ENCODE results near the gene TFEB. TPM values are rescaled to one million over a fixed set of nuclear protein-coding genes. Genes with fewer than 3 reads are reported as not detected.

The TFEB gene
- total and polyA plus RNA-seq, 2 donors from 2014 or later, result 50.7 to 51.0 TPM

DNA sequence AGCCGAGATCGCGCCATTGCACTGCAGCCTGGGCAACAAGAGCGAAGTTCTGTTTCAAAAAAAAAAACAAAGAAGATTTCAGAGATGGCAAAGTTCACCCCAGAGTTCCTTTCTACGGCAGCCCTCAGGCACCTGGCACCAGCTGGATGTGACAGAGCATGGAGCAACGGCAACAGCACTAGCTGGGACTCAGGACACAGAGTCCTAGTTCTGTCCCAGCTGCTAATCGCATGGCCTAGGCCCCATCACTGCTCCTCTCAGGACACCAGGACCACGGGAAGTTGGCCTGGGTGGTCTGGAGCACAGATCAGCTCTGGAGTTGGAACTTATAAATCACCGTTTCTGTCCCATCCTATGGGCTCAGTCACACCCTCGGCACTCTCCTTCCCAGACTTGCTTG lies 10.7 kb upstream of the TFEB start:
- Histone ChIP-seq H3K9ac (ENCODE audit: low read length in 3 of 3) (no peak overlapping the region), H3K27ac (ENCODE audit: low read depth in 2 of 2, low read length in 2 of 2) (no peak overlapping the region), H3K4me1 (ENCODE audit: control insufficient read depth in 2 of 3, insufficient read depth in 2 of 3, low read depth in 1 of 3, low read length in 3 of 3) (no peaks in the 10 kb centered on the region), H3K36me3 (ENCODE audit: control insufficient read depth in 2 of 3, insufficient read depth in 3 of 3, low read length in 3 of 3) (no peaks in the 10 kb centered on the region), H3K9me3 (ENCODE audit: control insufficient read depth in 2 of 3, insufficient read depth in 1 of 3, low read length in 3 of 3) (no peaks in the 10 kb centered on the region), H3K4me3 (ENCODE audit: low read length in 3 of 3) (no peak overlapping the region), H3K27me3 (ENCODE audit: control insufficient read depth, insufficient read depth, low read length) (no peaks in the 10 kb centered on the region)
- intact Hi-C loops (cut with DNase I), result no loop called here
- DNase-seq, result peak in 1 of 5 donors; percentile 22
- TF ChIP-seq, protein P1, sequence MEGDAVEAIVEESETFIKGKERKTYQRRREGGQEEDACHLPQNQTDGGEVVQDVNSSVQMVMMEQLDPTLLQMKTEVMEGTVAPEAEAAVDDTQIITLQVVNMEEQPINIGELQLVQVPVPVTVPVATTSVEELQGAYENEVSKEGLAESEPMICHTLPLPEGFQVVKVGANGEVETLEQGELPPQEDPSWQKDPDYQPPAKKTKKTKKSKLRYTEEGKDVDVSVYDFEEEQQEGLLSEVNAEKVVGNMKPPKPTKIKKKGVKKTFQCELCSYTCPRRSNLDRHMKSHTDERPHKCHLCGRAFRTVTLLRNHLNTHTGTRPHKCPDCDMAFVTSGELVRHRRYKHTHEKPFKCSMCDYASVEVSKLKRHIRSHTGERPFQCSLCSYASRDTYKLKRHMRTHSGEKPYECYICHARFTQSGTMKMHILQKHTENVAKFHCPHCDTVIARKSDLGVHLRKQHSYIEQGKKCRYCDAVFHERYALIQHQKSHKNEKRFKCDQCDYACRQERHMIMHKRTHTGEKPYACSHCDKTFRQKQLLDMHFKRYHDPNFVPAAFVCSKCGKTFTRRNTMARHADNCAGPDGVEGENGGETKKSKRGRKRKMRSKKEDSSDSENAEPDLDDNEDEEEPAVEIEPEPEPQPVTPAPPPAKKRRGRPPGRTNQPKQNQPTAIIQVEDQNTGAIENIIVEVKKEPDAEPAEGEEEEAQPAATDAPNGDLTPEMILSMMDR (IDR thresholded peaks at IDR 0.05; ENCODE audit: borderline replicate concordance, extremely low read depth, insufficient read depth), result no peak
- no peak for FAIRE-seq

GRCh38 chr6:41744236-41744787 lies 8.9 kb upstream of the TFEB start:
- intact Hi-C loops (cut with DNase I), result no loop called here
- FAIRE-seq (no peak), DNase-seq (peak in 1 of 5 donors; percentile 51)
- Histone ChIP-seq H3K9me3 (ENCODE audit: control insufficient read depth in 2 of 3, insufficient read depth in 1 of 3, low read length in 3 of 3) (no peaks in the 10 kb centered on the region), H3K27me3 (ENCODE audit: control insufficient read depth, insufficient read depth, low read length) (no peaks in the 10 kb centered on the region), H3K4me3 (ENCODE audit: low read length in 3 of 3) (no peak overlapping the region), H3K27ac (ENCODE audit: low read depth in 2 of 2, low read length in 2 of 2) (no peak overlapping the region), H3K36me3 (ENCODE audit: control insufficient read depth in 2 of 3, insufficient read depth in 3 of 3, low read length in 3 of 3) (no peaks in the 10 kb centered on the region), H3K4me1 (ENCODE audit: control insufficient read depth in 2 of 3, insufficient read depth in 2 of 3, low read depth in 1 of 3, low read length in 3 of 3) (no peaks in the 10 kb centered on the region), H3K9ac (ENCODE audit: low read length in 3 of 3) (no peak overlapping the region)
- TF ChIP-seq, protein P1 (IDR thresholded peaks at IDR 0.05; ENCODE audit: borderline replicate concordance, extremely low read depth, insufficient read depth), result no peak

- intact Hi-C loops (cut with DNase I), result no loop called here
These were observed 8.2 kb upstream of the TFEB start for GRCh38 chr6:41743406-41744235.

More at GRCh38 chr6:41743406-41744235, 8.2 kb upstream of the TFEB start:
- Histone ChIP-seq H3K9ac (ENCODE audit: low read length in 3 of 3) (no peak overlapping the region), H3K27ac (ENCODE audit: low read depth in 2 of 2, low read length in 2 of 2) (no peak overlapping the region), H3K27me3 (ENCODE audit: control insufficient read depth, insufficient read depth, low read length) (no peaks in the 10 kb centered on the region), H3K4me3 (ENCODE audit: low read length in 3 of 3) (no peak overlapping the region), H3K36me3 (ENCODE audit: control insufficient read depth in 2 of 3, insufficient read depth in 3 of 3, low read length in 3 of 3) (no peaks in the 10 kb centered on the region), H3K9me3 (ENCODE audit: control insufficient read depth in 2 of 3, insufficient read depth in 1 of 3, low read length in 3 of 3) (no peaks in the 10 kb centered on the region), H3K4me1 (ENCODE audit: control insufficient read depth in 2 of 3, insufficient read depth in 2 of 3, low read depth in 1 of 3, low read length in 3 of 3) (no peaks in the 10 kb centered on the region)
- TF ChIP-seq, protein P1 (IDR thresholded peaks at IDR 0.05; ENCODE audit: borderline replicate concordance, extremely low read depth, insufficient read depth), result no peak
- FAIRE-seq, result no peak
- no peak for DNase-seq
